ENCODE results near the gene HOMER2. TPM values are rescaled to one million over a fixed set of nuclear protein-coding genes. Genes with fewer than 3 reads are reported as not detected.

HOMER2 gene
- total and polyA plus RNA-seq, 2 experiments from 2014 or later, result 10.8 to 23.9 TPM

- ATAC-seq (no peak), DNase-seq (ENCODE audit: low spot score) (no peak)
- H3K79me2 ChIP-seq (replicated peaks; ENCODE audit: insufficient read depth), result no peaks in the 10 kb centered on the region
- H3K4me1 Mint-ChIP-seq, result no peaks in the 10 kb centered on the region
- TF ChIP-seq POLR2AphosphoS5 (IDR thresholded peaks at IDR 0.05; ENCODE audit: low read depth) (no peak), CREB1 (CRISPR knock-in tag; IDR thresholded peaks at IDR 0.05; ENCODE audit: low read depth) (no peak), EZH2phosphoT487 (IDR thresholded peaks at IDR 0.05; ENCODE audit: unreplicated experiment) (no peak), JUNB (IDR thresholded peaks at IDR 0.05; ENCODE audit: unreplicated experiment) (no peak), ZNF331 (CRISPR knock-in tag; IDR thresholded peaks at IDR 0.05; ENCODE audit: low read depth) (no peak), ZNF114 (CRISPR knock-in tag; IDR thresholded peaks at IDR 0.05) (no peak), STAT1 (IDR thresholded peaks at IDR 0.05; ENCODE audit: unreplicated experiment) (no peak), EZH2 (IDR thresholded peaks at IDR 0.05; ENCODE audit: low read depth, unreplicated experiment) (no peak)
- TF ChIP-seq, protein P1, sequence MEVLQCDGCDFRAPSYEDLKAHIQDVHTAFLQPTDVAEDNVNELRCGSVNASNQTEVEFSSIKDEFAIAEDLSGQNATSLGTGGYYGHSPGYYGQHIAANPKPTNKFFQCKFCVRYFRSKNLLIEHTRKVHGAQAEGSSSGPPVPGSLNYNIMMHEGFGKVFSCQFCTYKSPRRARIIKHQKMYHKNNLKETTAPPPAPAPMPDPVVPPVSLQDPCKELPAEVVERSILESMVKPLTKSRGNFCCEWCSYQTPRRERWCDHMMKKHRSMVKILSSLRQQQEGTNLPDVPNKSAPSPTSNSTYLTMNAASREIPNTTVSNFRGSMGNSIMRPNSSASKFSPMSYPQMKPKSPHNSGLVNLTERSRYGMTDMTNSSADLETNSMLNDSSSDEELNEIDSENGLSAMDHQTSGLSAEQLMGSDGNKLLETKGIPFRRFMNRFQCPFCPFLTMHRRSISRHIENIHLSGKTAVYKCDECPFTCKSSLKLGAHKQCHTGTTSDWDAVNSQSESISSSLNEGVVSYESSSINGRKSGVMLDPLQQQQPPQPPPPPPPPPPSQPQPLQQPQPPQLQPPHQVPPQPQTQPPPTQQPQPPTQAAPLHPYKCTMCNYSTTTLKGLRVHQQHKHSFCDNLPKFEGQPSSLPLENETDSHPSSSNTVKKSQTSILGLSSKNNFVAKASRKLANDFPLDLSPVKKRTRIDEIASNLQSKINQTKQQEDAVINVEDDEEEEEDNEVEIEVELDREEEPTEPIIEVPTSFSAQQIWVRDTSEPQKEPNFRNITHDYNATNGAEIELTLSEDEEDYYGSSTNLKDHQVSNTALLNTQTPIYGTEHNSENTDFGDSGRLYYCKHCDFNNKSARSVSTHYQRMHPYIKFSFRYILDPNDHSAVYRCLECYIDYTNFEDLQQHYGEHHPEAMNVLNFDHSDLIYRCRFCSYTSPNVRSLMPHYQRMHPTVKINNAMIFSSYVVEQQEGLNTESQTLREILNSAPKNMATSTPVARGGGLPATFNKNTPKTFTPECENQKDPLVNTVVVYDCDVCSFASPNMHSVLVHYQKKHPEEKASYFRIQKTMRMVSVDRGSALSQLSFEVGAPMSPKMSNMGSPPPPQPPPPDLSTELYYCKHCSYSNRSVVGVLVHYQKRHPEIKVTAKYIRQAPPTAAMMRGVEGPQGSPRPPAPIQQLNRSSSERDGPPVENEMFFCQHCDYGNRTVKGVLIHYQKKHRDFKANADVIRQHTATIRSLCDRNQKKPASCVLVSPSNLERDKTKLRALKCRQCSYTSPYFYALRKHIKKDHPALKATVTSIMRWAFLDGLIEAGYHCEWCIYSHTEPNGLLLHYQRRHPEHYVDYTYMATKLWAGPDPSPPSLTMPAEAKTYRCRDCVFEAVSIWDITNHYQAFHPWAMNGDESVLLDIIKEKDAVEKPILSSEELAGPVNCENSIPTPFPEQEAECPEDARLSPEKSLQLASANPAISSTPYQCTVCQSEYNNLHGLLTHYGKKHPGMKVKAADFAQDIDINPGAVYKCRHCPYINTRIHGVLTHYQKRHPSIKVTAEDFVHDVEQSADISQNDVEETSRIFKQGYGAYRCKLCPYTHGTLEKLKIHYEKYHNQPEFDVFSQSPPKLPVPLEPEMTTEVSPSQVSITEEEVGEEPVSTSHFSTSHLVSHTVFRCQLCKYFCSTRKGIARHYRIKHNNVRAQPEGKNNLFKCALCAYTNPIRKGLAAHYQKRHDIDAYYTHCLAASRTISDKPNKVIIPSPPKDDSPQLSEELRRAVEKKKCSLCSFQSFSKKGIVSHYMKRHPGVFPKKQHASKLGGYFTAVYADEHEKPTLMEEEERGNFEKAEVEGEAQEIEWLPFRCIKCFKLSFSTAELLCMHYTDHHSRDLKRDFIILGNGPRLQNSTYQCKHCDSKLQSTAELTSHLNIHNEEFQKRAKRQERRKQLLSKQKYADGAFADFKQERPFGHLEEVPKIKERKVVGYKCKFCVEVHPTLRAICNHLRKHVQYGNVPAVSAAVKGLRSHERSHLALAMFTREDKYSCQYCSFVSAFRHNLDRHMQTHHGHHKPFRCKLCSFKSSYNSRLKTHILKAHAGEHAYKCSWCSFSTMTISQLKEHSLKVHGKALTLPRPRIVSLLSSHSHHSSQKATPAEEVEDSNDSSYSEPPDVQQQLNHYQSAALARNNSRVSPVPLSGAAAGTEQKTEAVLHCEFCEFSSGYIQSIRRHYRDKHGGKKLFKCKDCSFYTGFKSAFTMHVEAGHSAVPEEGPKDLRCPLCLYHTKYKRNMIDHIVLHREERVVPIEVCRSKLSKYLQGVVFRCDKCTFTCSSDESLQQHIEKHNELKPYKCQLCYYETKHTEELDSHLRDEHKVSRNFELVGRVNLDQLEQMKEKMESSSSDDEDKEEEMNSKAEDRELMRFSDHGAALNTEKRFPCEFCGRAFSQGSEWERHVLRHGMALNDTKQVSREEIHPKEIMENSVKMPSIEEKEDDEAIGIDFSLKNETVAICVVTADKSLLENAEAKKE (CRISPR knock-in tag; IDR thresholded peaks at IDR 0.05), result no peak
- no peak overlapping the region for H3K4me2 ChIP-seq
- no peaks in the 10 kb centered on the region for H3K27me3 Mint-ChIP-seq (ENCODE audit: insufficient read depth, low read depth, poor library complexity)
- no peaks in the 10 kb centered on the region for H3F3A ChIP-seq (replicated peaks; ENCODE audit: low read depth)
- no peak overlapping the region for H2AFZ ChIP-seq
- H3K27ac ChIP-seq (ENCODE audit: low read depth), result no peak overlapping the region
- no peaks in the 10 kb centered on the region; the same call in 1 of the 2 replicates for H3K36me3 ChIP-seq (ENCODE audit: insufficient read depth)
- H3K4me3 Mint-ChIP-seq, result no peak overlapping the region
- 0 out of 2 replicates have a peak, but pooled peaks cover 3% of the 10 kb centered on the region for H4K20me1 ChIP-seq (replicated peaks; ENCODE audit: insufficient read depth)
- no peaks in the 10 kb centered on the region for H3K27me3 ChIP-seq (ENCODE audit: insufficient read depth)
- H3K27ac Mint-ChIP-seq, result no peak overlapping the region
- no peaks in the 10 kb centered on the region for H3K36me3 Mint-ChIP-seq (ENCODE audit: low read depth)
- no peak overlapping the region for H3K4me3 ChIP-seq
- no peaks in the 10 kb centered on the region for H3K4me1 ChIP-seq (ENCODE audit: insufficient read depth)
- H3K9me3 Mint-ChIP-seq, result no peaks in the 10 kb centered on the region
- H3K9me2 ChIP-seq (ENCODE audit: insufficient read depth), result no peaks in the 10 kb centered on the region
These were observed 25.9 kb upstream of the HOMER2 start for GRCh38 chr15:82978438-82978837.

Measured in GM23338 (cell line).